HG03469 (cell line): ENCODE results near the gene RAB29.

Experiments
- ATAC-seq: cut with Tn5 transposase; IDR thresholded peaks from one replicate; pipeline ENCODE4 v1.9.1; 2021; ENCODE audit warnings: mild to moderate bottlenecking, moderate library complexity, moderate number of reproducible peaks; ENCODE audit not compliant: unreplicated experiment

The RAB29 gene

GRCh38 chr1:205797168-205797567 is 21.9 kb upstream of the RAB29 start:
- no peak for ATAC-seq

GRCh38 chr1:205794011-205794730 is 18.9 kb upstream of the RAB29 start:
- ATAC-seq, result no peak

- no peak for ATAC-seq
Measured at GRCh38 chr1:205792961-205793673, 17.8 kb upstream of the RAB29 start.

GRCh38 chr1:205792481-205792881 is 17.2 kb upstream of the RAB29 start:
- no peak for ATAC-seq

GRCh38 chr1:205791568-205792180 is 16.4 kb upstream of the RAB29 start:
- no peak for ATAC-seq

GRCh38 chr1:205787287-205787916 is 12.1 kb upstream of the RAB29 start:
- no peak for ATAC-seq

GRCh38 chr1:205786601-205787000 is 11.3 kb upstream of the RAB29 start:
- no peak for ATAC-seq

- no peak for ATAC-seq
Measured at GRCh38 chr1:205785446-205785845, 10.2 kb upstream of the RAB29 start.

- no peak for ATAC-seq
Measured at GRCh38 chr1:205783904-205784303, 8.6 kb upstream of the RAB29 start.

GRCh38 chr1:205783433-205783795 is 8.1 kb upstream of the RAB29 start:
- ATAC-seq, result no peak

- ATAC-seq, result no peak
Measured at GRCh38 chr1:205782627-205783432, 7.5 kb upstream of the RAB29 start.

- no peak for ATAC-seq
Measured at GRCh38 chr1:205780335-205780734, 5.1 kb upstream of the RAB29 start.

- no peak for ATAC-seq
Measured at GRCh38 chr1:205777994-205778393, 2.7 kb upstream of the RAB29 start.

- ATAC-seq, result no peak
Measured at GRCh38 chr1:205775717-205776056, 405 bp upstream of the RAB29 start.

GRCh38 chr1:205774198-205775014 is 876 bp downstream of the RAB29 start:
- ATAC-seq, result no peak

- ATAC-seq, result no peak
Measured at GRCh38 chr1:205772607-205773032, 2.7 kb downstream of the RAB29 start.

GRCh38 chr1:205770618-205771017 is 4.7 kb downstream of the RAB29 start:
- no peak for ATAC-seq

GRCh38 chr1:205769641-205770365 is 5.5 kb downstream of the RAB29 start:
- ATAC-seq, result no peak

GRCh38 chr1:205767248-205767647 is 8.0 kb downstream of the RAB29 start:
- ATAC-seq, result no peak
